Activated naive CD8-positive, alpha-beta T cell (primary cell): ENCODE data around the gene STX18.
"Not testable (repeated sequence)": the region's sequence is repeated elsewhere in the genome, so short reads cannot be mapped to it uniquely, and the experiment has no call there.

Experiments used
- H3K27ac Mint-ChIP-seq: one replicate; pipeline ENCODE4 v1.8.0; 2021; ENCODE audit warnings: mixed read lengths
- H3K27me3 Mint-ChIP-seq: one replicate; pipeline ENCODE4 v1.8.0; 2021; ENCODE audit warnings: mixed read lengths
- H3K36me3 Mint-ChIP-seq: one replicate; pipeline ENCODE4 v1.8.0; 2021; ENCODE audit warnings: mixed read lengths
- H3K4me1 Mint-ChIP-seq: one replicate; pipeline ENCODE4 v1.8.0; 2021; ENCODE audit warnings: low read depth, mixed read lengths
- H3K4me3 Mint-ChIP-seq: one replicate; pipeline ENCODE4 v1.8.0; 2021; ENCODE audit warnings: mild to moderate bottlenecking, mixed read lengths
- H3K9me3 Mint-ChIP-seq: one replicate; pipeline ENCODE4 v1.8.0; 2021; ENCODE audit warnings: low read depth, mixed read lengths

The STX18 gene

DNA sequence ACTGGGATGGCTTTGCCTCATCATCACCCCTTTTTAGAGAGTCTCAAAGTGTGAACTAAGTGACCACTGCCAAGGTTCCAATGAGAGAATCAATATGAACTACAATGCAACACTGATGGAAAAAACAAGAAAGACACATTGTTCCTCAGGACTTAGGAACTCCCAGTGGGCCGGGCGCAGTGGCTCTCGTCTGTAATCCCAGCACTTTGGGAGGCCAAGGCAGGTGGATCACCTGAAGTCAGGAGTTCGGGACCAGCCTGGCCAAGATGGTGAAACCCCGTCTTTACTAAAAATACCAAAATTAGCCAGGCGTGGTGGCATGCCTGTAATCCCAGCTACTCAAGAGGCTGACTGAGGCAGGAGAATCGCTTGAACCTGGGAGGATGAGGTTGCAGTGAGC, 119.7 kb downstream of the STX18 start:
- not testable (repeated sequence) for H3K4me3 Mint-ChIP-seq, H3K9me3 Mint-ChIP-seq, H3K27me3 Mint-ChIP-seq, H3K36me3 Mint-ChIP-seq, H3K27ac Mint-ChIP-seq
- H3K4me1 Mint-ChIP-seq = peaks cover 28% of the 10 kb centered on the region

DNA sequence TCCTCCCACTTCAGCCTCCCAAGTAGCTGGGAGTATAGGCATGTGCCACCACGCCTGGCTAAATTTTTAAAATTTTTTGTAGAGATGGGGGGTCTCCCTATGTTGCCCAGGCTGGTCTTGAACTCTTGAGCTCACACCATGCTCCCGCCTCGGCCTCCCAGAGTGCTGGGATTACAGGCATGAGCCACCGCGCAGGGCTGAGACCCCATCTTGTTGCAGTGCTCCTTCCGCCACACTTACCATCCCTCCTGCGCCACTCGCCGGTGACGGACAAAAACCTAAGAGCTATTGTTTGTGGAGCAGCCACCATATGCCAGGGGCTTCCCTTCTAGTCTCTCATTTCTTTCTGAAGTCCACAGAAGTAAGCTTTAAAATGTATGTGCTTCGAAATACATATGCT, 120.5 kb downstream of the STX18 start:
- no peaks in the 10 kb centered on the region for H3K27me3 Mint-ChIP-seq
- peaks cover 33% of the 10 kb centered on the region for H3K4me1 Mint-ChIP-seq
- no peaks in the 10 kb centered on the region for H3K9me3 Mint-ChIP-seq
- H3K4me3 Mint-ChIP-seq = no peak overlapping the region
- no peak overlapping the region for H3K27ac Mint-ChIP-seq
- H3K36me3 Mint-ChIP-seq = peaks cover 9% of the 10 kb centered on the region

DNA sequence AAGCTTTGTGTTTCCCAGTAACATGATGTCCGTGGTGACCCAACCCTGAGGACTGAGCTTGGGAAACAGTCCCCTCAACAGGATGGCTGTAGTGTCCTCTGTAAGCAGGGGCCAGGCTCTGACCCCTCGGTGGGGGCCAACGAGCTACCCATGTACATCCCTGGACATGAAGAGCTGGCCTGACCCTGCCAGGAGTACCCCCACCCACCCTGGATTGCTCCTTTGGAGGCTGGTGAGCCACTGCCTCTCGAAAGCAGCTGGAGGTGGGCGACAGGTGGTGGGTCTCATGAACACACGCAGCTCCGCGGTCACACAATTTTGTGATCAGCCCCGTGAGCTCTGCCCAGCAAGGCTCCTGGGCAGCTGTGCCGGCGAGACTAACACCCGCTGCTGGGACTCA, 121.4 kb downstream of the STX18 start:
- no peak overlapping the region for H3K4me3 Mint-ChIP-seq
- peaks cover 11% of the 10 kb centered on the region for H3K36me3 Mint-ChIP-seq
- no peaks in the 10 kb centered on the region for H3K9me3 Mint-ChIP-seq
- no peak overlapping the region for H3K27ac Mint-ChIP-seq
- peaks cover 33% of the 10 kb centered on the region for H3K4me1 Mint-ChIP-seq
- H3K27me3 Mint-ChIP-seq = no peaks in the 10 kb centered on the region

DNA sequence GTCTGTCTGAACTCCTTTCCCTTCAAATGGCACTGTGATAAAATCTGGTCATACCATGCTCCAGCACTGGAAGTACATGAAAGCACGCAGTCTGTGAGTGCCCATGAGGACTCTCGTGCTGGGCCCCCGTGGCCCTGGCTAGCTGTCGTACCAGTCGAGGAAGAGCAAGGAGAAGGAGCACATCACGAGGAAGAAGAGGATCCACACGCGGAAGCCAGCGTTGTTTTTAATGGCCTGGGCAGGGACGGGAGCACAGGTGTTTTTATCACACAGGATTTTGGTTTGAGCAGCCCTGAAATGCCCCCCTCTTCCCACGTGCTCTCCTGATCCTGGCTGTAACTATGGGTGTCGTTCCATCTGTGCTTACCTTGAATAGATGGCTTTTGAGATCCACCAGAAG, 122.0 kb downstream of the STX18 start:
- Mint-ChIP-seq H3K36me3 (peaks cover 11% of the 10 kb centered on the region), H3K27me3 (no peaks in the 10 kb centered on the region)

DNA sequence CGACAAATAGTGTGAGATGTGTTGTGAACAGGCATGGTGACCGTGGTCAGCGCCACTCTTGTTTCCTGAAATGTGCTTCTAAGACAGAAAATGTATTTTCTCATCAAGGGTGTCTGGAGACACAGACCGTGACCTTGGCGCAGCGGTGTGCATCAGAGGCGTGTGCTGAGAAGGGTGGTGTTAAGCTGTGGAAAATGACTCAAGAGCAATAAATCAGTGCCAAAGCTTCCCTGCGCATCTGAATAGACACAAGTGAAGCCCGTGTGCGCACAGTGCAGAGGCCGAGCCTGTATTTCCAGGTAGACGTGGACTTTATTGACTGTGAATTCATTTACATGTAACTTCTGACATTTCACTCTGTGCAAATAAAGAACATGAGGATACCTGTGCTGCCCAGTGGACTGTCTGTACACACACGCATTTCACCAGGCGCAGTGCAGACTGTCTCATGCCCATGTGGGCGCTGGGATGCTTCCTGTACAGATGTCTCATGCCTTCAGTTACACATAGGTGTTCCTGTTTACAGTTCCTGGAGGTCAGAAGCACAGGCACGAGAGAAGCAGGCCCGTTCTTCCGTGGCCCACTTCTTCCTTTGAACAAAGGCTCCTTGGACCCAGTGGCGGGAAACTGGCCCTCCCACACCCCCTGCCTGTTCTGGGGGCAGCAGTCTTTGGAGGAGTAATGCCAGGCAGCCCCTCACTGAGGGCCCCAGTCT, 123.0 kb downstream of the STX18 start:
- peak overlapping the region; percentile 78 for H3K27ac Mint-ChIP-seq
- H3K4me3 Mint-ChIP-seq = peak overlapping the region; percentile 55
- no peaks in the 10 kb centered on the region for H3K27me3 Mint-ChIP-seq
- H3K36me3 Mint-ChIP-seq = peaks cover 14% of the 10 kb centered on the region
- H3K9me3 Mint-ChIP-seq = no peaks in the 10 kb centered on the region
- H3K4me1 Mint-ChIP-seq = peaks cover 33% of the 10 kb centered on the region

More for the DNA sequence above, 122.0 kb downstream of the STX18 start:
- peaks cover 33% of the 10 kb centered on the region for H3K4me1 Mint-ChIP-seq
- H3K4me3 Mint-ChIP-seq = no peak overlapping the region
- H3K9me3 Mint-ChIP-seq = no peaks in the 10 kb centered on the region
- peak overlapping the region; percentile 80 for H3K27ac Mint-ChIP-seq

DNA sequence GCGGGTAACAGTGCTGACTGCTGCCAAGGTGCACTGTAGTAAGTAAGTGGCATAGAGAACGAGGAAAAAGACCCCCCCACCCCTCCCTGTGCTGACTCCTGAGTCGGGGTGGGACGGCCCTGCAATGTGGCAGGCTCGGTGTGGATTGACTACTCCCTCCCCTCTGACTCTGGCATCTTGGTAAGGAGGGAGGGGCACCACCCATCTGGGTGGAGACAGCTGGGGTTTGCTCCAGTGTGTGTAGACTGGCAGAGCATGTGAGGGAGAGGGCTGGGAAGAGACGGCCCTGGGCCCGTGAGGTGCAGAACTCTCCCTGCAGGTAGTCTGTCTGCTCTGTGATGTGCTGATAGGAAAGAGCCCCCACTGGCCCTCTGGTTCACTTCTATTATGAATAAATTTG, 124.0 kb downstream of the STX18 start:
- peak overlapping the region; percentile 78 for H3K27ac Mint-ChIP-seq
- H3K36me3 Mint-ChIP-seq = peaks cover 14% of the 10 kb centered on the region

DNA sequence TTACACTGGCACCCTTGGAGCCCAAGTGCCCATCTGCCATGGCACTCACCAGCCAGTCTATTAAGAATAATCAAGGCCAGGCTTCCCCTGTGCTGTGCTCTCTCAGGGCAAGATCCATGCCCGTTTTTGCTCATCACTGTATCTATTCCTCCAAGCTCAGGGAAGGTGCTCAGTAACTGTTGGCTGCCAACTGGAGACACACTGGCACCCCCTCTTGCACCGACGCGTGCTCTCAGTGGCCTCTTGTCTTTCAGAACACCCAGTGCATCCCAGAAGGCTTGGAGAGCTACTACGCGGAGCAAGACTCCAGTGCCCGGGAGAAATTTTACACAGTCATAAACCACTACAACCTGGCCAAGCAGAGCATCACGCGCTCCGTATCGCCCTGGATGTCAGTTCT, 124.9 kb downstream of the STX18 start:
- Mint-ChIP-seq H3K27ac (no peak overlapping the region), H3K4me3 (no peak overlapping the region), H3K36me3 (peaks cover 14% of the 10 kb centered on the region), H3K9me3 (no peaks in the 10 kb centered on the region), H3K4me1 (peaks cover 33% of the 10 kb centered on the region), H3K27me3 (no peaks in the 10 kb centered on the region)

More for the DNA sequence above, 124.0 kb downstream of the STX18 start:
- H3K4me1 Mint-ChIP-seq = peaks cover 33% of the 10 kb centered on the region
- H3K27me3 Mint-ChIP-seq = no peaks in the 10 kb centered on the region
- peak overlapping the region; percentile 55 for H3K4me3 Mint-ChIP-seq
- H3K9me3 Mint-ChIP-seq = no peaks in the 10 kb centered on the region

DNA sequence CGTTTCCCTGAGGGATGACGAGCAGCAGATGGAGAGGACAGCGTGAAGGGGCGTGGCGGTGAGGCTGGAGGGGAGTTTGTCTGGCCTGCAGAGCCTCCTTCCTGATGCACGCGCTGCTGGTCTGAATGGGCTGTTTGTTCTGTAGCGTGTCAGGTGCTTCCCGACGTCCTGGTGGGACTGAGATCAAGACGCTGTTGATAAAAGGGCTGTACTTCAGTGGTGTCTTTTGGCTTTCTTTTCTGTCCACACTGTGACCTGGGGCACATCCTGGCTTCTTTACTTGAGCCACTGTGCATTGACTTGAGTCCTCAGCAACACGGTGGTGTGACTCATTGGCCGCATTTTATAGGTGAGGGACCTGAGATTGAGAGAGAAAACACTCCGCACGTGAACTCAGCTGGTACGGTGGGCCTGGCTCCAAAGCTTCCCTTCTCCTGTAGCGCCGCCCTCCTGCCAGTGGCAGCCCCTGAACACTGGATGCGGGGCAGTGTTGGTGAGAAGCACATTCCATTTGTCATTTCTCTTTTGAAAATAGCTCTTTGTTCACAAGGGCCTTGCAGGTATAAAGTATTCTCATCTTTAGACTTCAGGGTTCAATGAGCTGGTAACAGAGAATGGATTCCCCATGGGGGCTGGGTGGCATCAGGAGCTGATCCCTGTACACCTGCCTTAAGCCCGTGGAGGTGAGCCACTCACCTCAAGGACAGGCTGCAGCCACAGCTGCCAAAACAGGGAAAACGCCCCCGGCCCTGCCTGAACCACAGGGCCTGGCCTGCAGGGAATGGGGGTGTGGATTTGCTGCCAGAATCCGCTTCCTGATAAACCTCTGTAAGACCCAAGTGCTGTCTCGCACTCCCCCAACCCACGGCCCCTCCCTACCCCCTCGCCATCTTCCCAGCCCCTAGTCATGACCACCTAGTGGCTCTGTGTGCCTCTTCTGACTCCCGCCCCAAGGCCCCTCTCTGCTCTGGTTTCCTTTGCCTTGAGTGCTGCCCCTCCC, 125.7 kb downstream of the STX18 start:
- Mint-ChIP-seq H3K27ac (no peak overlapping the region), H3K4me1 (peaks cover 33% of the 10 kb centered on the region), H3K4me3 (no peak overlapping the region), H3K36me3 (peaks cover 14% of the 10 kb centered on the region), H3K9me3 (no peaks in the 10 kb centered on the region), H3K27me3 (no peaks in the 10 kb centered on the region)

DNA sequence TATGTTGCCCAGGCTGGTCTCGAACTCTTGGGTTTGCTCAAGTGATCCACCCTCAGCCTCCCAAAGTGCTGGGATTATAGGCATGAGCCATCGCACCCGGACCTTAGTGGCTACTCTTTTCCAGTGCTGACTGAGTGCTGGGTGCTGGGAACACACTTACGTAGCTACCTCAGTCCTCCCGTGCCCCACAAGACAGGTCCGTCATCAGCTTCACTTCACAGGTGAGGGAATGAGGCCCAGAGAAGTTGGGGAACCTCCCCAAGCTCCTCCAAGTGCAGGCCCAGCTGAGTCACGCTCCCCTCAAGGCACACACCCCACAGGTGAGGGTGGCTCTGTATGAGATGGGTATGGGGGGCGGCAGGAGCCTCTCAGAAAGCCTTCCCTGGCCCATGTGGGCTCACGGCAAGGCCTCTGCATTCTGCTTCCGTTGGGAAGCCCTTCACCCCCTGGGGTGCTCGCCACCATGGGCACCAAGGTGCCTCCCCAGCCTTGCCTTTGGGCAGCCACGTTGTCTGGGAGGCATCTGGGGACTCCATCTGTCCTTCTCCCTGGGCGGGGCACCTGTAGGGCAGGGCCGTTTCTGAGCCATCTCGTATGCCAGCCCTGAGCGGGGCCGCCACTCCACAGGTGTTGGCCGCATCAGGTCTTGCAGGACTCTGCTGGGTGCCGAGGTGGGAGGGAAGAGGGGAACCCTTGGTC, 126.6 kb downstream of the STX18 start:
- H3K27ac Mint-ChIP-seq = no peak overlapping the region
- no peak overlapping the region for H3K4me3 Mint-ChIP-seq
- H3K4me1 Mint-ChIP-seq = peaks cover 33% of the 10 kb centered on the region
- peaks cover 12% of the 10 kb centered on the region for H3K36me3 Mint-ChIP-seq
- no peaks in the 10 kb centered on the region for H3K27me3 Mint-ChIP-seq
- no peaks in the 10 kb centered on the region for H3K9me3 Mint-ChIP-seq

DNA sequence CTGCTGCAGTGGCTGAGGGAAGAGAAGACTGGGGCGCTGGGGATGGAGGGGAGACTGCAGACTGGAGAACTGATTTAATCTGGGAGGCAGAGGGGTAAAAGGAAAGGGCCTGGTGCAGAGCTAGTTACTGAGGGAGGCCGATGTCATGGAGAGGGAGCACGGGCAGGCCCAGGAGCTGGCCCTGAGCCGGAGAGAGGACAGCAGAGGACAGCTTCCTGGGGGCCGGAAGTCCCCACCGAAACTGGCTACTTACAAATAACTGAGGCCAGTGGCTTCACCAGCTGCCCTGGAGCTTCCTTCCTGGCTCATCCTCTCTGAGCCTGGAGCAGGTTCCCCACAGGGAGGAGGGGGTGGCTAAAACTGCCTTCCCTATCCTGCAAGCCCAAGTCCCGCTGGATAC, 128.0 kb downstream of the STX18 start:
- no peaks in the 10 kb centered on the region for H3K9me3 Mint-ChIP-seq
- no peaks in the 10 kb centered on the region for H3K27me3 Mint-ChIP-seq
- no peak overlapping the region for H3K27ac Mint-ChIP-seq
- H3K36me3 Mint-ChIP-seq = peaks cover 12% of the 10 kb centered on the region
- no peak overlapping the region for H3K4me3 Mint-ChIP-seq
- peaks cover 22% of the 10 kb centered on the region for H3K4me1 Mint-ChIP-seq

DNA sequence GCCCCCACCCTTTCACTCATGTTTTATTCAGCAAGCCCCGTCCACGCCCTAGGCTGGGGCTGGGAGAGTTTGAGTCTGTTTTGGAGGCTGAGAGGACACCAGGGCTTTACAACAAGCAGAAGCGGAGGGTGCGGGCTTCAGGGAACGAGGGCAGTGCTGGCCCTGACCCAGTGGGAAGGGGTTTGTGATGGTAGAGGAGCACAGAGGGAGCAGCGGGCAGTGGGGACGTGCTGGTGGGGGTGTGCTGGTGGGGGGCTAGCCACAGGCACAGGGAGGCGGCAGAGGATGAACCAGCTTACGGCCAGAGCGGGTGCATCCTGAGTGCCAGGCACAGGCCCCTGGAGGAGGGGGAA, 128.5 kb downstream of the STX18 start:
- Mint-ChIP-seq H3K27ac (no peak overlapping the region), H3K4me3 (no peak overlapping the region), H3K9me3 (no peaks in the 10 kb centered on the region), H3K4me1 (peaks cover 18% of the 10 kb centered on the region), H3K27me3 (no peaks in the 10 kb centered on the region), H3K36me3 (peaks cover 8% of the 10 kb centered on the region)

DNA sequence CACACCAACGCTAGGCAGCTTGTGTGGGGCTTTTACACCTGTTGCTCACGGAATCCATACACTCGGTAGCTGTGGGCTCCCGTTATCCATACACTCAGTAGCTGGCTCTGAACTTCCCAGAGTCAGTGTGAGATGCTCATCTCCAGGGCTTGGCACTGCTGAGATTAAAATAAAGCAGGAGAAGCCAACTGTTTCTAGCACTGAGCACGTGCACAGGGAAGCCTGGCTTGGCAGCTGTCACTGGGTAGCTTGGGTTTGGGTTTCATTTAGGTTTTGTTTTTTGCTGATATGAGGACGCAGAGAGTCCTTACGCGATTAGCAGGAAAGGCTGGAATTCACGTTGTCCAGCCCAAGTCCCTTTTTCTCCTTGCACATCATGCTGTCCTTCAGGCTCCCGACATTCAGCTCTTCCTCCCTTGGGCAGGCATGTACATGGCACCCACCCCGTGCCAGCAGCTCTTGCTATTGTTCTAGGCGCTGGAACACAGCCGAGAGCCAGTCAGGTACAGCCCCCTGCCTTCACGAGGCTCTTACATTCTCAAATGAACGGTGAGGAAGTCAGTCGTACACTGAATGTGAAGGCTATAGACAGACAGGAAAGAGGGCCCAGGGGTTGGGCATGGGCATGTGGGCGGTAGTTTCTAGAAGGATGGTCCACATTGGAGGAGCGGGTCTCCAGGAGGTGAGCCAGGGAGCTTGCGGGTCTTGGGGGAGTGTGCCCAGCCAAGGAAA, 129.0 kb downstream of the STX18 start:
- H3K36me3 Mint-ChIP-seq = peaks cover 8% of the 10 kb centered on the region

DNA sequence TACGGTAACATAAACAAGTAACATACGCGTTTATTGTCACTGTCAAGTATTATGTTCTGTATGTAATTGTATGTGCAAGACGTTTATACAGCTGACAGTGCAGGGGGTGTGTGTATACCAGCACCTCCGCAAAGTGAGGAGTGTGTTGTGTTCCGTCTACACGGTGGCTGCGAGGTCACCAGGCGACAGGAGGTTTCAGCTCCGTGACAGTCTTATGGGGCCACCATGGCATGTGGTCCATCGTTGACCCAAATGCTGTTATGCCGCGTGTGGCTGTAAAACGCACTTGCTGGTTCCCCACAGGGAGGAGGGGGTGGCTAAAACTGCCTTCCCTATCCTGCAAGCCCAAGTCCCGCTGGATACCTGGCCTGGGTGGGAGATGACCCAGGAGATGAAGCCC, 129.9 kb downstream of the STX18 start:
- no peaks in the 10 kb centered on the region for H3K9me3 Mint-ChIP-seq
- H3K36me3 Mint-ChIP-seq = peaks cover 8% of the 10 kb centered on the region
- no peak overlapping the region for H3K4me3 Mint-ChIP-seq
- peaks cover 3% of the 10 kb centered on the region for H3K4me1 Mint-ChIP-seq
- H3K27me3 Mint-ChIP-seq = no peaks in the 10 kb centered on the region
- no peak overlapping the region for H3K27ac Mint-ChIP-seq

More for the DNA sequence above, 129.0 kb downstream of the STX18 start:
- Mint-ChIP-seq H3K27me3 (no peaks in the 10 kb centered on the region), H3K4me1 (peaks cover 12% of the 10 kb centered on the region), H3K4me3 (no peak overlapping the region), H3K27ac (no peak overlapping the region), H3K9me3 (no peaks in the 10 kb centered on the region)

DNA sequence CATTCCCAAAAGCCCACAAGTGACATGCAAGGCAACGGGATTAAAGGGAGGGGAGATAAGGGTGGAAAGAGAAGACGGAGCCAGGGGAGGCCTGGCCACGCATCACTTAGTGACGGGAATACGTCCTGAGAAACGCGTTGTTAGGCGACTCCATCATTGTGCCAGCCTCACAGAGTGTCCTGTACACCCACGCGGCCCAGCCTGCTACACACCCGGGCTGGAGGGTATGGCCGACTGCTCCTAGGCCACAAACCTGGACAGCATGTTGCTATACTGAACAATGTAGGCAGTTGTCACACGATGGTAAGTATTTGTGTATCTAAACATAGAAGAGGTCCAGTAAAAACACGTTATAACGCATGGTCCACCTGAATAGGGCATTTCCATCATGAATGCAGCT, 131.6 kb downstream of the STX18 start:
- Mint-ChIP-seq H3K4me1 (no peaks in the 10 kb centered on the region), H3K27me3 (no peaks in the 10 kb centered on the region), H3K9me3 (no peaks in the 10 kb centered on the region), H3K36me3 (peaks cover 3% of the 10 kb centered on the region), H3K4me3 (no peak overlapping the region), H3K27ac (no peak overlapping the region)
